Hindlimb muscle (tissue), 1 donor: ENCODE measurements around the gene OR5T2. TPM values are rescaled to one million over a fixed set of nuclear protein-coding genes. Genes with fewer than 3 reads are reported as not detected.
"Not testable (repeated sequence)": the region's sequence is repeated elsewhere in the genome, so short reads cannot be mapped to it uniquely, and the experiment has no call there.

Experiments
- DNase-seq: peaks from one replicate; pipeline ENCODE4 v3.0.0-alpha.2; 2013
- polyA plus RNA-seq: library from polyadenylated mRNA; unstranded; fragments of 120-200 nt; gene quantifications from one replicate; pipeline ENCODE4 v1.2.1, GENCODE V29; 2013; ENCODE audit not compliant: insufficient read length

OR5T2 gene
- not detected for polyA plus RNA-seq

GRCh38 chr11:56234155-56234554, at the start of gene OR5T2:
Gene OR5T2, minus strand, starts transcription at chr11:56234255. Its CDS starts 1,193 bp downstream, at chr11:56233062.
- no peak for DNase-seq

DNA sequence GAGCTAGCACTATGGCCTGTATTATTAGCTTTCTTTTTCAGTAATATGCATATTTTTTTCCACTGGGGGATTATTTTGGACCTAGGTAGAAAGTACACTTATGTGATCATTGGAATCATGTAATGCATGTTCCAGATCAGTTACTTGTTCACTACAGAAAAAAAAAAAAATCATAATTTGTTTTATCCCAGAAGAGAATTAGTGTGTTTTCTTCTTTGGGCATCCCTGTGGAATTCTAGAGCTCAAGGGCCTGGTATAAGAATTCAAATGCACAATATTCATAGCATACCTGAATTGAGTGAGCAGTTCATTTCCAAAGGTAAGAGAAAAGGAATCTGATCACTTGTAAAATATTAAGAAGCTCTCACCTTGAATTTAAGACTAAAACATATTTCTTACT, 39.8 kb upstream of the OR5T2 start, which contains the start of gene OR5T1:
OR5T1 (plus strand) TSS at position 301 of the 400 bp plus-strand sequence. CDS start 1,485 bp downstream, outside the sequence.
- DNase-seq, result no peak

GRCh38 chr11:56271092-56271491, 37.0 kb upstream of the OR5T2 start:
- DNase-seq, result no peak

- no peak for DNase-seq
Measured at GRCh38 chr11:56251954-56252353, 17.9 kb upstream of the OR5T2 start, which contains the start of gene OR5T3. Gene OR5T3, plus strand, starts transcription at chr11:56252254. Its CDS starts 0 bp downstream, at chr11:56252254.

- DNase-seq, result not testable (repeated sequence)
Measured at GRCh38 chr11:56219735-56220134, 14.3 kb downstream of the OR5T2 start.

DNA sequence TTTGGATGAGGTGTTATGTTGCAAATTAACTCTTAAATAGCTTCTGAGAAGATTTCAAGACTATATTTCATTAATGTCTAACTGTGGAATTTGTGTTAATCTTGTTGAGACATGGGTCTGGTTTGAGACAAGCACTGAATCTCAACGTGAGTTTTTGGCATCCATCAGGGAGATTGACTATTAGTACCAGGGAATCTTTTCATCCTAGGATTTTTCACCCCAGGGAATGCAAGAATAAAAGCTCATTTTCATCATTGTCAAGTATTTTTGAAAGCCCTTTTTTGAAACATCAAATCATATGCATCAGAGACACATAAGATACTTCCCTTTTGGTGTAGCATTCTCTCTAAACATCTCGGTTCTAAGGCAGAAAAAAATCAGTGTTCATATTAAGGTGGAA, 19.5 kb downstream of the OR5T2 start:
- DNase-seq, result no peak

- DNase-seq, result no peak
Measured at GRCh38 chr11:56207790-56208189, 26.3 kb downstream of the OR5T2 start.

DNA sequence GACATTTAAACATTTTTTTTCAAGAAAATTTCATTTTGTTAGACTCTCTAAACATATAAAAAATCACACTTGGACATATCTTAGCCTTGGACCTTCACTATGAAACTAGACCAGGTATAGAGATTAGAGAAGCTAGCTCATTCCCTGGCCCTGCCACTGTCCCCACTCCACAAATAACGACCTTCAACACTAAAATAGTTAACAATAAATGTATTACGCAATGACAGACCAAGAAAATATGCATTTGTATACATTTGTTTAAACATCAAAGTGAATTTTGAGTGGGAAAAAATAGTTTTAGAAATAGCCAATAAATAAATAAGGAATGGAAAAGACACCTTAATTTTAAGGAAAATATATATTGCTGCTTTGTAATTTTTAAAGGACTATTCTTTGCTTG, 36.7 kb downstream of the OR5T2 start:
- DNase-seq, result no peak

DNA sequence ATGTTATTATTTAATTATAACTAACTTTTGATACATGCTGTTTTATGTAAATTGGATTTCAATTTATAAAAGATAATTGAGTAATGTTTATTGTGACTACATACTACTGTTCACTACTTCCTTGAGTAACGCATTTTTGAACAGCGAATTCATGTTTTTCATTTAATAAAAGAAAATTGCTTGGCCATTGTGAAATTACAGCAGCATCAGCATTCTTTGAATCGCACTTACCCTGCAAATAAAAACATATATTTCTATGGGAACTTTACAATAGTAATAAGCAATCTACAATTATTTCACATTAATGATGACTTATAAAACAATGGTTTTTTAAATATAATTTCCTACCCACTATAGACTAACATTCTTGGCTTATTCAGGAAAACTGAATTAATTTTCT, 37.4 kb downstream of the OR5T2 start:
- DNase-seq, result no peak

- DNase-seq, result no peak
Measured at GRCh38 chr11:56188602-56189001, 45.5 kb downstream of the OR5T2 start.

- no peak for DNase-seq
Measured at GRCh38 chr11:56183459-56183858, 50.6 kb downstream of the OR5T2 start.

Other genes with a start within 250 kb of the OR5T2 start
- gene OR5F1, start 239.6 kb downstream of the OR5T2 start, polyA plus RNA-seq, result not detected
- not detected for gene OR5AS1, start 206.6 kb downstream of the OR5T2 start, polyA plus RNA-seq
- not detected for gene OR8I2, start 140.9 kb downstream of the OR5T2 start, polyA plus RNA-seq
- gene OR8H2, start 130.6 kb downstream of the OR5T2 start, polyA plus RNA-seq, result not detected
- gene OR8H3, start 111.9 kb downstream of the OR5T2 start, polyA plus RNA-seq, result not detected
- not detected for gene OR8J3, start 94.1 kb downstream of the OR5T2 start, polyA plus RNA-seq
- not detected for gene OR8K5, start 73.9 kb downstream of the OR5T2 start, polyA plus RNA-seq
- gene OR5J2, start 57.6 kb downstream of the OR5T2 start, polyA plus RNA-seq, result not detected
- gene OR5T3, start 18.0 kb upstream of the OR5T2 start, polyA plus RNA-seq, result not detected
- not detected for gene OR5T1, start 39.9 kb upstream of the OR5T2 start, polyA plus RNA-seq
- gene OR8H1, start 58.0 kb upstream of the OR5T2 start, polyA plus RNA-seq, result not detected
- not detected for gene OR8K3, start 80.9 kb upstream of the OR5T2 start, polyA plus RNA-seq
- gene OR8K1, start 111.8 kb upstream of the OR5T2 start, polyA plus RNA-seq, result not detected
- gene OR8J1, start 120.0 kb upstream of the OR5T2 start, polyA plus RNA-seq, result not detected
- not detected for gene OR8U1, start 141.4 kb upstream of the OR5T2 start, polyA plus RNA-seq
- gene OR5AL1, start 178.4 kb upstream of the OR5T2 start, polyA plus RNA-seq, result not detected
- not detected for gene OR5M3, start 239.1 kb upstream of the OR5T2 start, polyA plus RNA-seq